ENCODE results near the gene SLC43A2.
"Not testable (repeated sequence)": the region's sequence is repeated elsewhere in the genome, so short reads cannot be mapped to it uniquely, and the experiment has no call there.

The SLC43A2 gene

DNA sequence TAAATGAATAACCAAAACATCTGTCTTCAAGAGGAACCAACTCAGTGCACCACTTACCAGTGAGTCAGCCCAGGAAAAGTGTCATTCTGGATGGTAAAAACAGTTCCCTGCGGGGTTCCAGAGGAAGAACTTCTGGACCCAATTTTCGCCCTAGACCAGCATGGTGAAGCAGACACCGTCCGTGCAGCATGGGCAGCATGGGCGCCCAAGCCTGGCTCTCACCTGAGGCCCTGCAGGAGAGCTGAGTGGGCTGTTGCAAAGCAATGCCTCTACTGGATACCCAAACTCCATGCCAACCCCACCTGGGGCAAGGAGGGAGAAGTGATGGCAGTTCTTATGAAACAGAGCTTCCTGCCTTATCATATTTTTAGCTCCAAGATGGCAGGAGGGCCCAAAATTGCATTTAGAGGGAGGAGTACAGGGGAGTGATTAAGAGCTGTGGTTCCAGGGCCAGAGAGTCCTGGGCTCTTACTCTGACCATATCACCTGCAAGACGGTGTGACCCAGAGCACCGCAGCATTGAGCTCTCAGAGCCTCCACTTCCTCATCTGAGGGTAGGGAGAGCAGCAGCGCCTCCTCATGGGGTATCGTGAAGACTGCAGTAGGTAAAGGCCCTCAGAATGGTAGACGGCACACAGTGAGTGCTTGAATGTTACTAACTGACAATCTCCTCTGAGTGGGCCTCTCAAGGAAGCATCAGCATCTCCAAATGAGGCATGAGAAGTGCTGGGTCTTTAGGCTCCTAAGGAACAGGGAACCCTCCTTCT is 95.6 kb downstream of the SLC43A2 start:
- DNase-seq: no peak
- Histone ChIP-seq H3K9me2 (replicated peaks; ENCODE audit: insufficient read depth, low read length) (no peaks in the 10 kb centered on the region), H3K27me3 (replicated peaks; ENCODE audit: insufficient read depth, low read length) (no peaks in the 10 kb centered on the region), H3K36me3 (replicated peaks; ENCODE audit: insufficient read depth, low read length) (peaks cover 4% of the 10 kb centered on the region), H3F3A (ENCODE audit: insufficient read depth, low read length) (peaks cover 5% of the 10 kb centered on the region; the same call in 1 of the 2 replicates), H3K9me3 (replicated peaks; ENCODE audit: insufficient read depth, low read length) (no peaks in the 10 kb centered on the region), H3K9ac (ENCODE audit: low read length) (no peak overlapping the region), H3K4me2 (ENCODE audit: low read depth, low read length) (no peak overlapping the region), H3K27ac (ENCODE audit: low read length) (no peak overlapping the region), H2AFZ (ENCODE audit: low read length) (no peak overlapping the region), H3K4me3 (ENCODE audit: low read length) (no peak overlapping the region), H4K20me1 (ENCODE audit: insufficient read depth, low read length) (no peaks in the 10 kb centered on the region), H3K4me1 (ENCODE audit: low read length) (peaks cover 11% of the 10 kb centered on the region), H3K79me2 (ENCODE audit: low read length) (no peaks in the 10 kb centered on the region)
- TF ChIP-seq, protein P1, sequence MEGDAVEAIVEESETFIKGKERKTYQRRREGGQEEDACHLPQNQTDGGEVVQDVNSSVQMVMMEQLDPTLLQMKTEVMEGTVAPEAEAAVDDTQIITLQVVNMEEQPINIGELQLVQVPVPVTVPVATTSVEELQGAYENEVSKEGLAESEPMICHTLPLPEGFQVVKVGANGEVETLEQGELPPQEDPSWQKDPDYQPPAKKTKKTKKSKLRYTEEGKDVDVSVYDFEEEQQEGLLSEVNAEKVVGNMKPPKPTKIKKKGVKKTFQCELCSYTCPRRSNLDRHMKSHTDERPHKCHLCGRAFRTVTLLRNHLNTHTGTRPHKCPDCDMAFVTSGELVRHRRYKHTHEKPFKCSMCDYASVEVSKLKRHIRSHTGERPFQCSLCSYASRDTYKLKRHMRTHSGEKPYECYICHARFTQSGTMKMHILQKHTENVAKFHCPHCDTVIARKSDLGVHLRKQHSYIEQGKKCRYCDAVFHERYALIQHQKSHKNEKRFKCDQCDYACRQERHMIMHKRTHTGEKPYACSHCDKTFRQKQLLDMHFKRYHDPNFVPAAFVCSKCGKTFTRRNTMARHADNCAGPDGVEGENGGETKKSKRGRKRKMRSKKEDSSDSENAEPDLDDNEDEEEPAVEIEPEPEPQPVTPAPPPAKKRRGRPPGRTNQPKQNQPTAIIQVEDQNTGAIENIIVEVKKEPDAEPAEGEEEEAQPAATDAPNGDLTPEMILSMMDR (IDR thresholded peaks at IDR 0.05; ENCODE audit: low read length): peak; percentile 26
- TF ChIP-seq EZH2phosphoT487 (IDR thresholded peaks at IDR 0.05; ENCODE audit: low read length): no peak
- TF ChIP-seq EZH2 (optimal IDR thresholded peaks at IDR 0.05; ENCODE audit: low read depth, low read length): no peak

DNA sequence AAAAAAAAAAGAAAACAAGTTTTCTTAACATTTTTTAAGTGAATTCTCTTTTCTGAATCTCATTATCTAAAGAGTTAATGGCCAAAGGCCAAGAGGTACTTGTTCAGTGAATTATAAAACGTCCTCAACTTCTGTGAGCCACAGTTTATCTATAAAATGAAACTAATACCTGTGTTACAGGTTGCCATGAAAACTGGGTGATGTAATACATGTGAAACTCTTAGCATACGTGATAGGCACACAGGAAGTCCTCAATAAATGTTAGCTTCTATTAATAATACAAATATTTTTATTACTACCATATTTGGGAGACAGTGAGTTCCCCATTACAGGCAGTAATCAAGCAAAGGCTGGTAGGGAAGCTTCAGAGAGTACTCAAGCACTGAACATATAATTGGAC is 98.8 kb downstream of the SLC43A2 start:
- Histone ChIP-seq H3K36me3 (replicated peaks; ENCODE audit: insufficient read depth, low read length) (peaks cover 4% of the 10 kb centered on the region), H3K27ac (ENCODE audit: low read length) (peak overlapping the region; percentile 36; the same call in 1 of the 2 replicates), H2AFZ (ENCODE audit: low read length) (no peak overlapping the region), H3K79me2 (ENCODE audit: low read length) (no peaks in the 10 kb centered on the region), H3K4me3 (ENCODE audit: low read length) (no peak overlapping the region), H4K20me1 (ENCODE audit: insufficient read depth, low read length) (no peaks in the 10 kb centered on the region), H3K27me3 (replicated peaks; ENCODE audit: insufficient read depth, low read length) (no peaks in the 10 kb centered on the region), H3K9me3 (replicated peaks; ENCODE audit: insufficient read depth, low read length) (no peaks in the 10 kb centered on the region), H3K4me1 (ENCODE audit: low read length) (peaks cover 11% of the 10 kb centered on the region), H3K9ac (ENCODE audit: low read length) (no peak overlapping the region), H3K4me2 (ENCODE audit: low read depth, low read length) (peak overlapping the region; percentile 10; the same call in 1 of the 2 replicates), H3K9me2 (replicated peaks; ENCODE audit: insufficient read depth, low read length) (no peaks in the 10 kb centered on the region), H3F3A (ENCODE audit: insufficient read depth, low read length) (peaks cover 5% of the 10 kb centered on the region; the same call in 1 of the 2 replicates)
- TF ChIP-seq, protein P1 (IDR thresholded peaks at IDR 0.05; ENCODE audit: low read length): no peak
- no peak for TF ChIP-seq EZH2phosphoT487 (IDR thresholded peaks at IDR 0.05; ENCODE audit: low read length)
- no peak for TF ChIP-seq EZH2 (optimal IDR thresholded peaks at IDR 0.05; ENCODE audit: low read depth, low read length)
- peak; percentile 29 for DNase-seq

GRCh38 chr17:1526876-1527275 is 101.8 kb downstream of the SLC43A2 start:
- not testable (repeated sequence) for H3K4me2 ChIP-seq (ENCODE audit: low read depth, low read length); H3K9ac ChIP-seq (ENCODE audit: low read length); H3K27ac ChIP-seq (ENCODE audit: low read length); DNase-seq; H3K9me3 ChIP-seq (replicated peaks; ENCODE audit: insufficient read depth, low read length); H3K27me3 ChIP-seq (replicated peaks; ENCODE audit: insufficient read depth, low read length); H3K9me2 ChIP-seq (replicated peaks; ENCODE audit: insufficient read depth, low read length); H3F3A ChIP-seq (ENCODE audit: insufficient read depth, low read length); H3K36me3 ChIP-seq (replicated peaks; ENCODE audit: insufficient read depth, low read length); H3K79me2 ChIP-seq (ENCODE audit: low read length); H2AFZ ChIP-seq (ENCODE audit: low read length); H4K20me1 ChIP-seq (ENCODE audit: insufficient read depth, low read length); H3K4me3 ChIP-seq (ENCODE audit: low read length)
- peaks cover 11% of the 10 kb centered on the region for H3K4me1 ChIP-seq (ENCODE audit: low read length)

DNA sequence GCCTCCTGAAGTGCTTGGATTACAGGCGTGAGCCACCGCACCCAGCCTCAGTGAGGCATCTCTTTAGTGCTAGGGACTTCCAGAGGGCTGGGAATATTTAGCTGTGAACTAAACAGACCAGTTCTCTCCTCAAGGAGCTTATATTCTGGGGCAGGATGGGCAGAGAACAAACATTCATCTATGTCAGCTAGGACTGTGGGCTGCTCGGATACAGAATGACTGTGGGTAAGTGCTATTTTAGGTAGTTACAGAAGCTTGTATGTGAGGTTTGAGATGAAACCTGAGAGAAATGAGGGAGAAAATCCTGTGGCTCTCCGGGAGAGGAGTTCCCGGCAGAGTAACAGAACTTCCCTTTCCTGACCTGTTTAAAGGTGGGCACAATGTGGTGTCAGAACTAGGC is 106.0 kb downstream of the SLC43A2 start:
- Histone ChIP-seq H3K27ac (ENCODE audit: low read length) (no peak overlapping the region), H3K4me3 (ENCODE audit: low read length) (no peak overlapping the region), H3K9me3 (replicated peaks; ENCODE audit: insufficient read depth, low read length) (no peaks in the 10 kb centered on the region), H3K4me1 (ENCODE audit: low read length) (no peaks in the 10 kb centered on the region), H3K9me2 (replicated peaks; ENCODE audit: insufficient read depth, low read length) (no peaks in the 10 kb centered on the region), H3K4me2 (ENCODE audit: low read depth, low read length) (no peak overlapping the region), H3K36me3 (replicated peaks; ENCODE audit: insufficient read depth, low read length) (no peaks in the 10 kb centered on the region), H4K20me1 (ENCODE audit: insufficient read depth, low read length) (no peaks in the 10 kb centered on the region), H3K27me3 (replicated peaks; ENCODE audit: insufficient read depth, low read length) (no peaks in the 10 kb centered on the region), H2AFZ (ENCODE audit: low read length) (no peak overlapping the region), H3K9ac (ENCODE audit: low read length) (no peak overlapping the region), H3K79me2 (ENCODE audit: low read length) (peaks cover 3% of the 10 kb centered on the region), H3F3A (ENCODE audit: insufficient read depth, low read length) (peaks cover 7% of the 10 kb centered on the region; the same call in 1 of the 2 replicates)
- no peak for DNase-seq
- TF ChIP-seq EZH2phosphoT487 (IDR thresholded peaks at IDR 0.05; ENCODE audit: low read length) (no peak), EZH2 (optimal IDR thresholded peaks at IDR 0.05; ENCODE audit: low read depth, low read length) (no peak)
- TF ChIP-seq, protein P1 (IDR thresholded peaks at IDR 0.05; ENCODE audit: low read length): no peak

Measured in MM.1S (cell line).